ENCODE measurements around the gene GLRX.
"Not testable (repeated sequence)": the region's sequence is repeated elsewhere in the genome, so short reads cannot be mapped to it uniquely, and the experiment has no call there.

The GLRX gene

GRCh38 chr5:95822542-95823181 is at the start of gene GLRX:
TSS of gene GLRX (minus strand) at chr5:95822726. CDS start at chr5:95822662, 64 bp downstream.
- DNase-seq (ENCODE audit: low read depth), result peak; percentile 98

GRCh38 chr5:95871146-95871806 is 48.8 kb upstream of the GLRX start:
- DNase-seq (ENCODE audit: low read depth), result no peak

- DNase-seq (ENCODE audit: low read depth), result no peak
These were observed 47.7 kb upstream of the GLRX start for GRCh38 chr5:95870105-95870672.

GRCh38 chr5:95869173-95869855 is 46.8 kb upstream of the GLRX start:
- DNase-seq (ENCODE audit: low read depth), result not testable (repeated sequence)

- DNase-seq (ENCODE audit: low read depth), result no peak
These were observed 45.6 kb upstream of the GLRX start for GRCh38 chr5:95868136-95868535.

GRCh38 chr5:95866435-95867040 is 44.0 kb upstream of the GLRX start:
- peak; percentile 65 for DNase-seq (ENCODE audit: low read depth)

- DNase-seq (ENCODE audit: low read depth), result no peak
These were observed 42.5 kb upstream of the GLRX start for GRCh38 chr5:95864944-95865504.

- no peak for DNase-seq (ENCODE audit: low read depth)
These were observed 41.9 kb upstream of the GLRX start for GRCh38 chr5:95864456-95864855.

GRCh38 chr5:95863383-95863757 is 40.8 kb upstream of the GLRX start:
- peak; percentile 95 for DNase-seq (ENCODE audit: low read depth)

- no peak for DNase-seq (ENCODE audit: low read depth)
These were observed 40.3 kb upstream of the GLRX start for GRCh38 chr5:95862671-95863382.

GRCh38 chr5:95861864-95862561 is 39.5 kb upstream of the GLRX start:
- DNase-seq (ENCODE audit: low read depth), result no peak

GRCh38 chr5:95861221-95861863 is 38.8 kb upstream of the GLRX start:
- DNase-seq (ENCODE audit: low read depth), result peak; percentile 98

- DNase-seq (ENCODE audit: low read depth), result no peak
These were observed 37.1 kb upstream of the GLRX start for GRCh38 chr5:95859661-95860060.

GRCh38 chr5:95858661-95859595 is 36.4 kb upstream of the GLRX start:
- peak; percentile 100 for DNase-seq (ENCODE audit: low read depth)

- peak; percentile 66 for DNase-seq (ENCODE audit: low read depth)
These were observed 35.5 kb upstream of the GLRX start for GRCh38 chr5:95858023-95858461.

GRCh38 chr5:95857185-95857945 is 34.8 kb upstream of the GLRX start:
- no peak for DNase-seq (ENCODE audit: low read depth)

- no peak for DNase-seq (ENCODE audit: low read depth)
These were observed 34.0 kb upstream of the GLRX start for GRCh38 chr5:95856501-95856981.

GRCh38 chr5:95853490-95853889 is 31.0 kb upstream of the GLRX start:
- no peak for DNase-seq (ENCODE audit: low read depth)

All from stromal cell of bone marrow (primary cell).